GM12878 (cell line): ENCODE results near the gene FSTL1. TPM values are rescaled to one million over a fixed set of nuclear protein-coding genes. Genes with fewer than 3 reads are reported as not detected.

Source experiments
- ATAC-seq: fragments of 200-7000 bp; cut with Tn5 transposase; 3 replicates; pipeline ENCODE4 v1.9.1; 2020; ENCODE audit warnings: mild to moderate bottlenecking, moderate library complexity
- BruUV-seq: library from RNA; stranded (reverse); fragments of 400-500 nt; replicated peaks from 2 replicates; lab custom pipeline; 2021; lab: Mats Ljungman, UMichigan
- CTCF ChIA-PET: fragments of 300-600 bp; sonication (Branson Sonifier 250); formaldehyde crosslinking; extraction: SDS; loops from one replicate; lab custom pipeline; 2021; ENCODE audit warnings: inconsistent platforms; lab: Yijun Ruan, JAX
- POLR2A ChIA-PET: fragments of 350-600 bp; formaldehyde crosslinking; extraction: SDS; loops from one replicate; lab custom pipeline; 2021; ENCODE audit warnings: inconsistent platforms; lab: Charles Lee
- RAD21 ChIA-PET: fragments of 300-600 bp; sonication (Branson Sonifier 250); formaldehyde crosslinking; loops from one replicate; lab custom pipeline; 2023; ENCODE audit warnings: antibody characterized with exemption; ENCODE audit not compliant: unreplicated experiment; lab: Charles Lee
- SMC1A ChIA-PET: fragments of 300-600 bp; sonication (Branson Sonifier 250); formaldehyde crosslinking; loops from one replicate; lab custom pipeline; 2023; ENCODE audit not compliant: unreplicated experiment, uncharacterized antibody; lab: Charles Lee
- DNase-seq: peaks from one replicate; pipeline ENCODE4 v3.0.0-alpha.2; 2011; ENCODE audit warnings: low read depth, low spot score
- FAIRE-seq: peaks from 3 replicates; lab custom pipeline; 2011; peaks lifted over from hg19 to GRCh38; lab: Jason Lieb, UNC
- H2AFZ ChIP-seq: 2 replicates; pipeline ENCODE4 v1.6.0; 2011; ENCODE audit warnings: low read depth, low read length, control low read depth; ENCODE audit not compliant: control insufficient read depth
- H3K27ac ChIP-seq: 2 replicates; pipeline ENCODE4 v1.5.1; 2011; ENCODE audit warnings: control low read depth; ENCODE audit not compliant: control insufficient read depth, insufficient read depth
- H3K27me3 ChIP-seq, 2 experiments: replicated peaks in 1 of 2; 2 replicates each; pipeline versions ENCODE4 v1.6.0 to v1.6.1; 2011; ENCODE audit warnings: low read length in 1 of 2; ENCODE audit not compliant: control insufficient read depth in 2 of 2, insufficient read depth in 2 of 2
- H3K36me3 ChIP-seq, 2 experiments: 2 replicates each; pipeline ENCODE4 v1.5.1; 2011; ENCODE audit warnings: low read length in 1 of 2; ENCODE audit not compliant: control insufficient read depth in 2 of 2, insufficient read depth in 2 of 2
- H3K4me1 ChIP-seq: 2 replicates; pipeline ENCODE4 v1.6.1; 2011; ENCODE audit warnings: mild to moderate bottlenecking, low read length, moderate library complexity, mixed read lengths; ENCODE audit not compliant: control insufficient read depth, insufficient read depth
- H3K4me2 ChIP-seq: 2 replicates; pipeline ENCODE4 v1.6.0; 2011; ENCODE audit warnings: control low read depth; ENCODE audit not compliant: control insufficient read depth, insufficient read depth
- H3K4me3 ChIP-seq: fragments of 200-600 bp; sonication (generic); 2 replicates; pipeline ENCODE4 v1.5.1; 2016
- H3K79me2 ChIP-seq: 2 replicates; pipeline ENCODE4 v1.6.0; 2011; ENCODE audit warnings: low read length; ENCODE audit not compliant: control insufficient read depth, insufficient read depth
- H3K9ac ChIP-seq: 2 replicates; pipeline ENCODE4 v1.8.0; 2011; ENCODE audit warnings: low read length, control low read depth, mixed read lengths; ENCODE audit not compliant: control insufficient read depth, insufficient read depth
- H3K9me3 ChIP-seq: replicated peaks from 3 replicates; pipeline ENCODE4 v1.5.1; 2011; ENCODE audit warnings: mild to moderate bottlenecking, low read length; ENCODE audit not compliant: control insufficient read depth, insufficient read depth
- H4K20me1 ChIP-seq: 2 replicates; pipeline ENCODE4 v1.6.0; 2011; ENCODE audit not compliant: control insufficient read depth, insufficient read depth
- BHLHE40 ChIP-seq, 2 experiments: fragments of 450-650 bp in 1 of 2; IDR thresholded peaks; 2 replicates each; pipeline ENCODE4 v1.6.1; 2011 to 2017; ENCODE audit warnings: low read depth in 2 of 2, borderline replicate concordance in 1 of 2, improper control_type of control experiment in 1 of 2, low read length in 1 of 2, mild to moderate bottlenecking in 1 of 2
- CHD4 ChIP-seq: fragments of 200-600 bp; sonication (generic); IDR thresholded peaks from 2 replicates; pipeline ENCODE4 v1.6.1; 2016; ENCODE audit warnings: mild to moderate bottlenecking
- EZH2 ChIP-seq: IDR thresholded peaks from 2 replicates; pipeline ENCODE4 v1.6.1; 2012; ENCODE audit warnings: low read depth, mild to moderate bottlenecking, control low read depth, inconsistent platforms, low read length, borderline replicate concordance; ENCODE audit not compliant: control insufficient read depth
- FOS ChIP-seq: IDR thresholded peaks from 3 replicates; pipeline ENCODE4 v1.6.1; 2011; ENCODE audit warnings: borderline replicate concordance; ENCODE audit not compliant: insufficient read length; ENCODE audit errors: extremely low read depth
- MTA2 ChIP-seq: fragments of 450-650 bp; IDR thresholded peaks from 2 replicates; pipeline ENCODE4 v1.6.1; 2016; ENCODE audit warnings: low read depth, mild to moderate bottlenecking, moderate library complexity
- NFXL1 ChIP-seq: fragments of 450-650 bp; IDR thresholded peaks from 2 replicates; pipeline ENCODE4 v1.6.1; 2017; ENCODE audit warnings: antibody characterized with exemption, mild to moderate bottlenecking, borderline replicate concordance
- NR2F1 ChIP-seq: fragments of 450-650 bp; conservative IDR thresholded peaks from 2 replicates; pipeline ENCODE4 v1.6.1; 2017; ENCODE audit warnings: mild to moderate bottlenecking
- POU2F2 ChIP-seq: IDR thresholded peaks from 3 replicates; pipeline ENCODE4 v1.6.1; 2011; ENCODE audit warnings: low read depth, mild to moderate bottlenecking, low read length, borderline replicate concordance
- RAD21 ChIP-seq: IDR thresholded peaks from 2 replicates; pipeline ENCODE4 v1.6.1; 2011; ENCODE audit warnings: mild to moderate bottlenecking, low read depth, low read length, moderate library complexity; ENCODE audit not compliant: insufficient read depth
- SMARCA5 ChIP-seq: fragments of 450-650 bp; IDR thresholded peaks from 2 replicates; pipeline ENCODE4 v1.6.1; 2017; ENCODE audit warnings: mild to moderate bottlenecking
- SRF ChIP-seq, 2 experiments: IDR thresholded peaks; 2 replicates each; pipeline ENCODE4 v1.6.1; 2011; ENCODE audit warnings: low read depth in 2 of 2, low read length in 2 of 2, mild to moderate bottlenecking in 1 of 2, moderate library complexity in 1 of 2
- STAT1 ChIP-seq: fragments of 450-650 bp; conservative IDR thresholded peaks from 2 replicates; pipeline ENCODE4 v1.6.1; 2014; ENCODE audit warnings: antibody characterized with exemption, mild to moderate bottlenecking
- SUPT20H ChIP-seq: IDR thresholded peaks from 2 replicates; pipeline ENCODE4 v1.6.1; 2011; ENCODE audit warnings: low read depth, mild to moderate bottlenecking, low read length, moderate library complexity, borderline replicate concordance; ENCODE audit not compliant: control insufficient read depth
- WGBS: methylation state at CpG from one replicate; pipeline ENCODE4 v1.1.6; 2016; ENCODE audit warnings: low lambda C conversion rate; ENCODE audit not compliant: insufficient replicate concordance, insufficient coverage; ENCODE audit errors: missing lambda C conversion rate; 5-methylcytosine and 5-hydroxymethylcytosine counted together
- in situ Hi-C: fragments of 300-500 bp; cut with MboI; formaldehyde crosslinking; loops from 9 replicates; pipeline ENCODE4 v1.14.3; 2018; ENCODE audit warnings: mixed read lengths
- intact Hi-C: fragments of 100-400 bp; cut with micrococcal nuclease; formaldehyde crosslinking; loops from one replicate; pipeline ENCODE4 v1.14.2; 2022; ENCODE audit not compliant: unreplicated experiment
- polyA plus RNA-seq, 11 experiments: library from polyadenylated mRNA; depleted of rRNA in 4 of 11; unstranded in 6 of 11; stranded (reverse) in 5 of 11; fragments of >200 nt; fragmentation: Nextera tagmentation in 4 of 11; fragmentation: Illumina TruSeq in 1 of 11; extraction: Ambion mirVana in 4 of 11; extraction: Trizol in 1 of 11; gene quantifications; 1 replicate in 1 of 11; 2 replicates in 10 of 11; pipeline versions ENCODE4 v1.2.1 to v1.2.3, GENCODE V29; 2011 to 2016; ENCODE audit warnings: inconsistent platforms in 2 of 11, missing spikeins in 2 of 11, low read depth in 1 of 11
- total RNA-seq, 4 experiments: library from RNA; depleted of rRNA in 3 of 4; stranded (reverse); fragments of >200 nt in 3 of 4; fragmentation: Illumina TruSeq in 1 of 4; extraction: Trizol in 1 of 4; gene quantifications; 2 replicates each; pipeline versions ENCODE4 v1.2.1 to v1.2.3, GENCODE V29; 2013 to 2021
- TF ChIP-seq, protein P1 (sequence below): IDR thresholded peaks from 2 replicates; pipeline ENCODE4 v1.6.1; 2011; ENCODE audit warnings: borderline replicate concordance, low read depth, mild to moderate bottlenecking, moderate library complexity, low read length; ENCODE audit not compliant: insufficient read depth, poor library complexity, severe bottlenecking
- TF ChIP-seq, protein P2 (sequence below): IDR thresholded peaks from 2 replicates; pipeline ENCODE4 v1.6.1; 2012; ENCODE audit warnings: low read depth, low read length, improper control_type of control experiment
- TF ChIP-seq, protein P3 (sequence below): fragments of 150-350 bp; IDR thresholded peaks from 2 replicates; pipeline ENCODE4 v1.6.1; 2016; ENCODE audit warnings: low read depth, low read length

Gene FSTL1
- total and polyA plus RNA-seq, 10 of the 15 experiments (the other 5 are each of a cell fraction or from before 2014, with no cell fraction given) = 0.06 to 1.7 (median 0.32) TPM; not detected in 4

DNA sequence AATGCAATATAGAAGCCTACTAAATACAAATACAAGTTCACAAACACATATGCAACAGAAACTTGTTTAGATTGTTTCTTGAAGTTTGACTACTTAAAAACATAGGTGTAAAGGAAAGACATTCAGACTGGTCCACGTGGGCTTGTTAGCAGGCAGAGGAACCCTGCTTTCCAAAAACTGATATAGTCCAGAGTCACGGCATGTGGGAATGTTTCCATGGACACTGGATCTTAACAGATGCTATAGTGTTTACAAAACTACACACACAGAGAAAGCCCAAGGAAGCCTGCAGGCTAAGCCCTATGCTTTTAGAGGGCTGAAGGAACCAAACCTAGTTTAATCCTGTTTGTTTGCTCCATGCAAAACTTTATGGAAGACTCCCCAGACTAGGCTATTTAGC lies 56.4 kb downstream of the FSTL1 start (continued):
- TF ChIP-seq RAD21 = no peak
- TF ChIP-seq, protein P1, sequence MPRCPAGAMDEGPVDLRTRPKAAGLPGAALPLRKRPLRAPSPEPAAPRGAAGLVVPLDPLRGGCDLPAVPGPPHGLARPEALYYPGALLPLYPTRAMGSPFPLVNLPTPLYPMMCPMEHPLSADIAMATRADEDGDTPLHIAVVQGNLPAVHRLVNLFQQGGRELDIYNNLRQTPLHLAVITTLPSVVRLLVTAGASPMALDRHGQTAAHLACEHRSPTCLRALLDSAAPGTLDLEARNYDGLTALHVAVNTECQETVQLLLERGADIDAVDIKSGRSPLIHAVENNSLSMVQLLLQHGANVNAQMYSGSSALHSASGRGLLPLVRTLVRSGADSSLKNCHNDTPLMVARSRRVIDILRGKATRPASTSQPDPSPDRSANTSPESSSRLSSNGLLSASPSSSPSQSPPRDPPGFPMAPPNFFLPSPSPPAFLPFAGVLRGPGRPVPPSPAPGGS = no peak

DNA sequence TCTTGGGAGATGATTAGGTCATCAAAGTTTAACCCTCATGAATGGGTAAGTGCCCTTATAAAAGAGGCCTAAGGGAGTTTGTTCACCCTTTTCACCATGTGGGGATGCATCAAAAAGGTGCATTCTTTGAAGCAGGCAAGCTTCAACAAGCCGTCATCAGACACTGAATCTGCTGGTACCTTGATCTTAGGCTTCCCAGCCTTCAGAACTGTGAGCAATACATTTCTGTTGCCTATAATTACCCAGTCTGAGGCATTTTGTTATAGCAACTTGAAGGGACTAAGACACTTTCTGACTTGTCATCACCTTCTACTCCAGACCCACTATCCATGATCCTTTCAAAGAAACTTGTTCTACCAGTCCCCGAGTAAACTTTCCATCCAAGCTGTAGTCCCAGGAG lies 57.0 kb downstream of the FSTL1 start:
- POLR2A ChIA-PET = no interaction called here
- ATAC-seq = no peak
- TF ChIP-seq SRF (IDR thresholded peaks at IDR 0.05; ENCODE audit: low read depth in 2 of 2, low read length in 2 of 2) (no peak), POU2F2 (no peak), NFXL1 (no peak), BHLHE40 (IDR thresholded peaks at IDR 0.05; ENCODE audit: borderline replicate concordance in 1 of 2, low read depth in 2 of 2, low read length in 1 of 2) (no peak), SMARCA5 (no peak), STAT1 (no peak), EZH2 (no peak), NR2F1 (no peak), SUPT20H (no peak), CHD4 (no peak), MTA2 (no peak), FOS (no peak)
- TF ChIP-seq, protein P2, sequence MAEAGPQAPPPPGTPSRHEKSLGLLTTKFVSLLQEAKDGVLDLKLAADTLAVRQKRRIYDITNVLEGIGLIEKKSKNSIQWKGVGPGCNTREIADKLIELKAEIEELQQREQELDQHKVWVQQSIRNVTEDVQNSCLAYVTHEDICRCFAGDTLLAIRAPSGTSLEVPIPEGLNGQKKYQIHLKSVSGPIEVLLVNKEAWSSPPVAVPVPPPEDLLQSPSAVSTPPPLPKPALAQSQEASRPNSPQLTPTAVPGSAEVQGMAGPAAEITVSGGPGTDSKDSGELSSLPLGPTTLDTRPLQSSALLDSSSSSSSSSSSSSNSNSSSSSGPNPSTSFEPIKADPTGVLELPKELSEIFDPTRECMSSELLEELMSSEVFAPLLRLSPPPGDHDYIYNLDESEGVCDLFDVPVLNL = no peak
- TF ChIP-seq, protein P3, sequence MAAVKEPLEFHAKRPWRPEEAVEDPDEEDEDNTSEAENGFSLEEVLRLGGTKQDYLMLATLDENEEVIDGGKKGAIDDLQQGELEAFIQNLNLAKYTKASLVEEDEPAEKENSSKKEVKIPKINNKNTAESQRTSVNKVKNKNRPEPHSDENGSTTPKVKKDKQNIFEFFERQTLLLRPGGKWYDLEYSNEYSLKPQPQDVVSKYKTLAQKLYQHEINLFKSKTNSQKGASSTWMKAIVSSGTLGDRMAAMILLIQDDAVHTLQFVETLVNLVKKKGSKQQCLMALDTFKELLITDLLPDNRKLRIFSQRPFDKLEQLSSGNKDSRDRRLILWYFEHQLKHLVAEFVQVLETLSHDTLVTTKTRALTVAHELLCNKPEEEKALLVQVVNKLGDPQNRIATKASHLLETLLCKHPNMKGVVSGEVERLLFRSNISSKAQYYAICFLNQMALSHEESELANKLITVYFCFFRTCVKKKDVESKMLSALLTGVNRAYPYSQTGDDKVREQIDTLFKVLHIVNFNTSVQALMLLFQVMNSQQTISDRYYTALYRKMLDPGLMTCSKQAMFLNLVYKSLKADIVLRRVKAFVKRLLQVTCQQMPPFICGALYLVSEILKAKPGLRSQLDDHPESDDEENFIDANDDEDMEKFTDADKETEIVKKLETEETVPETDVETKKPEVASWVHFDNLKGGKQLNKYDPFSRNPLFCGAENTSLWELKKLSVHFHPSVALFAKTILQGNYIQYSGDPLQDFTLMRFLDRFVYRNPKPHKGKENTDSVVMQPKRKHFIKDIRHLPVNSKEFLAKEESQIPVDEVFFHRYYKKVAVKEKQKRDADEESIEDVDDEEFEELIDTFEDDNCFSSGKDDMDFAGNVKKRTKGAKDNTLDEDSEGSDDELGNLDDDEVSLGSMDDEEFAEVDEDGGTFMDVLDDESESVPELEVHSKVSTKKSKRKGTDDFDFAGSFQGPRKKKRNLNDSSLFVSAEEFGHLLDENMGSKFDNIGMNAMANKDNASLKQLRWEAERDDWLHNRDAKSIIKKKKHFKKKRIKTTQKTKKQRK = no peak

More for the DNA sequence above, 57.0 kb downstream of the FSTL1 start:
- intact Hi-C loops (no loop called here), in situ Hi-C loops (no loop called here)
- Histone ChIP-seq H3K9me3 (no peaks in the 10 kb centered on the region; the same call in 2 of the 3 replicates), H3K4me1 (no peaks in the 10 kb centered on the region), H3K4me3 (no peak overlapping the region), H3K4me2 (no peak overlapping the region), H3K36me3 (no peaks in the 10 kb centered on the region), H3K27ac (no peak overlapping the region), H2AFZ (no peak overlapping the region), H3K79me2 (no peaks in the 10 kb centered on the region), H3K27me3 (no peaks in the 10 kb centered on the region; a peak in 1 of 4 replicates), H3K9ac (no peak overlapping the region), H4K20me1 (no peaks in the 10 kb centered on the region)
- FAIRE-seq (no peak), DNase-seq (no peak)
- ChIA-PET SMC1A (no interaction called here), CTCF (interaction anchor here (1.1 to 1.9 kb wide), 2 partner anchors 24 to 162 kb away, joined by 4 to 5 read pairs; no protein-coding TSS in a partner anchor), RAD21 (no interaction called here)
- WGBS = 37% methylated on average over 2 of the region's 2 CpGs
- BruUV-seq = no TSS peak
